ENCODE results near the gene UBL7. TPM values are rescaled to one million over a fixed set of nuclear protein-coding genes. Genes with fewer than 3 reads are reported as not detected.

Gene UBL7
- polyA plus RNA-seq, 1 donor from 2014 or later = 70.7 TPM

GRCh38 chr15:74500401-74500800, 39.4 kb upstream of the UBL7 start:
- H2AFZ ChIP-seq (ENCODE audit: low read depth, low read length) = no peak overlapping the region
- H3K79me2 ChIP-seq (replicated peaks; ENCODE audit: insufficient read depth, low read length) = no peaks in the 10 kb centered on the region
- H3F3A ChIP-seq (ENCODE audit: insufficient read depth, low read length, poor library complexity, severe bottlenecking) = no peaks in the 10 kb centered on the region
- H3K27me3 ChIP-seq (ENCODE audit: insufficient read depth, low read depth, low read length) = no peaks in the 10 kb centered on the region
- no peak overlapping the region for H3K4me3 ChIP-seq (ENCODE audit: low read length)
- H3K27ac ChIP-seq (ENCODE audit: low read length) = no peak overlapping the region
- no peaks in the 10 kb centered on the region for H3K9me2 ChIP-seq (ENCODE audit: insufficient read depth, low read length)
- no peak overlapping the region for H3K4me2 ChIP-seq (ENCODE audit: low read length)
- TF ChIP-seq TAF1 (IDR thresholded peaks at IDR 0.05; ENCODE audit: low read depth) (no peak), MXI1 (conservative IDR thresholded peaks at IDR 0.05; ENCODE audit: poor library complexity, severe bottlenecking) (no peak), RAD21 (conservative IDR thresholded peaks at IDR 0.05) (no peak), CTCF (IDR thresholded peaks at IDR 0.05; ENCODE audit: poor library complexity, severe bottlenecking) (no peak), EP300 (conservative IDR thresholded peaks at IDR 0.05; ENCODE audit: poor library complexity, severe bottlenecking) (no peak), REST (IDR thresholded peaks at IDR 0.05; ENCODE audit: borderline replicate concordance) (no peak), SMC3 (conservative IDR thresholded peaks at IDR 0.05; ENCODE audit: poor library complexity) (no peak), EZH2 (IDR thresholded peaks at IDR 0.05; ENCODE audit: borderline replicate concordance, insufficient read depth, low read length, poor library complexity, severe bottlenecking) (no peak), POLR2AphosphoS5 (IDR thresholded peaks at IDR 0.05) (no peak)
- no peaks in the 10 kb centered on the region for H3K9me3 ChIP-seq (ENCODE audit: low read length)
- H3K9ac ChIP-seq (ENCODE audit: low read length) = no peak overlapping the region
- H3K36me3 ChIP-seq (ENCODE audit: insufficient read depth, low read length) = no peaks in the 10 kb centered on the region
- H4K20me1 ChIP-seq (ENCODE audit: insufficient read depth) = no peaks in the 10 kb centered on the region

- H3K27me3 ChIP-seq (ENCODE audit: insufficient read depth, low read depth, low read length) = no peaks in the 10 kb centered on the region
- no peak overlapping the region for H2AFZ ChIP-seq (ENCODE audit: low read depth, low read length)
- no peak overlapping the region for H3K9ac ChIP-seq (ENCODE audit: low read length)
- no peaks in the 10 kb centered on the region for H3K79me2 ChIP-seq (replicated peaks; ENCODE audit: insufficient read depth, low read length)
- H3K4me3 ChIP-seq (ENCODE audit: low read length) = no peak overlapping the region
- H3K9me3 ChIP-seq (ENCODE audit: low read length) = no peaks in the 10 kb centered on the region
- H3K9me2 ChIP-seq (ENCODE audit: insufficient read depth, low read length) = no peaks in the 10 kb centered on the region
- no peaks in the 10 kb centered on the region for H4K20me1 ChIP-seq (ENCODE audit: insufficient read depth)
- TF ChIP-seq CTCF (IDR thresholded peaks at IDR 0.05; ENCODE audit: poor library complexity, severe bottlenecking) = no peak
- TF ChIP-seq EZH2 (IDR thresholded peaks at IDR 0.05; ENCODE audit: borderline replicate concordance, insufficient read depth, low read length, poor library complexity, severe bottlenecking) = no peak
- TF ChIP-seq SMC3 (conservative IDR thresholded peaks at IDR 0.05; ENCODE audit: poor library complexity) = no peak
- H3K4me2 ChIP-seq (ENCODE audit: low read length) = no peak overlapping the region
- no peaks in the 10 kb centered on the region for H3F3A ChIP-seq (ENCODE audit: insufficient read depth, low read length, poor library complexity, severe bottlenecking)
- no peaks in the 10 kb centered on the region for H3K36me3 ChIP-seq (ENCODE audit: insufficient read depth, low read length)
- no peak overlapping the region for H3K27ac ChIP-seq (ENCODE audit: low read length)
Measured at GRCh38 chr15:74499366-74499765, 38.4 kb upstream of the UBL7 start.

Measured in neural cell (in vitro differentiated cells).